IMR-90 (cell line): ENCODE data around the gene EGR2. TPM values are rescaled to one million over a fixed set of nuclear protein-coding genes. Genes with fewer than 3 reads are reported as not detected.

ENCODE experiments used
- ATAC-seq: fragments of 200-7000 bp; cut with Tn5 transposase; 2 replicates; pipeline ENCODE4 v1.9.1; 2020; ENCODE audit warnings: low read depth, mild to moderate bottlenecking, moderate library complexity
- BruUV-seq: library from RNA; stranded (reverse); fragments of 400-500 nt; replicated peaks from 2 replicates; lab custom pipeline; 2021; lab: Mats Ljungman, UMichigan
- CTCF ChIA-PET: fragments of 300-600 bp; formaldehyde crosslinking; extraction: SDS; loops from one replicate; lab custom pipeline; 2021; ENCODE audit warnings: antibody characterized with exemption; lab: Yijun Ruan, JAX
- POLR2A ChIA-PET: fragments of 300-600 bp; sonication (Branson Sonifier 250); formaldehyde crosslinking; loops from one replicate; lab custom pipeline; 2022; ENCODE audit warnings: antibody characterized with exemption; ENCODE audit not compliant: unreplicated experiment; lab: Charles Lee
- DNase-seq: peaks from one replicate; pipeline ENCODE4 v3.0.0; 2013
- H2AFZ ChIP-seq: replicated peaks from 2 replicates; pipeline ENCODE3; 2013; ENCODE audit warnings: low read length, mild to moderate bottlenecking; ENCODE audit not compliant: poor library complexity
- H2AK5ac ChIP-seq: 2 replicates; pipeline ENCODE4 v1.6.1; 2013; ENCODE audit warnings: low read depth, low read length, inconsistent platforms
- H2AK9ac ChIP-seq: replicated peaks from 2 replicates; pipeline ENCODE3; 2013; ENCODE audit warnings: mild to moderate bottlenecking, low read depth, low read length, moderate library complexity; ENCODE audit not compliant: poor library complexity
- H2BK120ac ChIP-seq: 2 replicates; pipeline ENCODE4 v1.6.1; 2013; ENCODE audit warnings: low read depth, low read length, inconsistent platforms
- H2BK15ac ChIP-seq: 3 replicates; pipeline ENCODE4 v1.6.1; 2013; ENCODE audit warnings: low read depth, low read length, inconsistent platforms
- H2BK20ac ChIP-seq: 2 replicates; pipeline ENCODE4 v1.6.1; 2013; ENCODE audit warnings: low read depth, mild to moderate bottlenecking, inconsistent platforms, low read length, moderate library complexity
- H2BK5ac ChIP-seq: 2 replicates; pipeline ENCODE4 v1.6.1; 2013; ENCODE audit warnings: mild to moderate bottlenecking, low read depth, low read length, inconsistent platforms; ENCODE audit not compliant: poor library complexity, severe bottlenecking
- H3K14ac ChIP-seq: replicated peaks from 2 replicates; pipeline ENCODE4 v1.6.1; 2013; ENCODE audit warnings: low read depth, low read length, inconsistent platforms
- H3K18ac ChIP-seq: 2 replicates; pipeline ENCODE4 v1.6.1; 2013; ENCODE audit warnings: low read depth, low read length, control low read depth
- H3K23ac ChIP-seq: 2 replicates; pipeline ENCODE4 v1.6.1; 2013; ENCODE audit warnings: low read depth, low read length, inconsistent platforms
- H3K27ac ChIP-seq: 2 replicates; pipeline ENCODE4 v1.5.1; 2013; ENCODE audit warnings: mild to moderate bottlenecking, control low read depth, low read length; ENCODE audit not compliant: insufficient read depth
- H3K27me3 ChIP-seq: 2 replicates; pipeline ENCODE4 v1.6.1; 2013; ENCODE audit warnings: low read length; ENCODE audit not compliant: control insufficient read depth, insufficient read depth
- H3K36me3 ChIP-seq: 2 replicates; pipeline ENCODE4 v1.6.1; 2013; ENCODE audit warnings: low read length, mixed read lengths; ENCODE audit not compliant: control insufficient read depth, insufficient read depth
- H3K4ac ChIP-seq: 2 replicates; pipeline ENCODE4 v1.6.1; 2013; ENCODE audit warnings: low read depth, low read length, inconsistent platforms
- H3K4me1 ChIP-seq: 2 replicates; pipeline ENCODE4 v1.6.1; 2013; ENCODE audit warnings: low read length, mixed read lengths; ENCODE audit not compliant: control insufficient read depth, insufficient read depth
- H3K4me2 ChIP-seq: 2 replicates; pipeline ENCODE4 v1.6.1; 2013; ENCODE audit warnings: low read depth, mild to moderate bottlenecking, control low read depth, low read length, moderate library complexity
- H3K4me3 ChIP-seq: 2 replicates; pipeline ENCODE4 v1.5.1; 2013; ENCODE audit warnings: low read depth, mild to moderate bottlenecking, control low read depth, low read length, moderate library complexity; ENCODE audit not compliant: insufficient read depth
- H3K56ac ChIP-seq: 2 replicates; pipeline ENCODE4 v1.6.1; 2013; ENCODE audit warnings: low read length, inconsistent platforms; ENCODE audit not compliant: insufficient read depth; ENCODE audit errors: extremely low read depth
- H3K79me1 ChIP-seq, 2 experiments: 2 replicates each; pipeline ENCODE4 v1.6.1; 2013; ENCODE audit warnings: low read length in 2 of 2, inconsistent platforms in 1 of 2, low read depth in 1 of 2
- H3K9ac ChIP-seq: 2 replicates; pipeline ENCODE4 v1.6.1; 2013; ENCODE audit warnings: low read depth, low read length, control low read depth
- H3K9me1 ChIP-seq: 2 replicates; pipeline ENCODE4 v1.6.1; 2013; ENCODE audit warnings: low read length, inconsistent platforms; ENCODE audit not compliant: insufficient read depth
- H3K9me3 ChIP-seq: 2 replicates; pipeline ENCODE4 v1.6.1; 2013; ENCODE audit warnings: low read length; ENCODE audit not compliant: control insufficient read depth, insufficient read depth
- H4K20me1 ChIP-seq: 2 replicates; pipeline ENCODE4 v1.6.1; 2013; ENCODE audit warnings: low read length, inconsistent platforms; ENCODE audit not compliant: insufficient read depth
- H4K5ac ChIP-seq: 2 replicates; pipeline ENCODE4 v1.6.1; 2013; ENCODE audit warnings: mild to moderate bottlenecking, low read depth, low read length, control low read depth
- H4K8ac ChIP-seq, 2 experiments: 2 replicates each; pipeline ENCODE4 v1.6.1; 2013; ENCODE audit warnings: low read depth in 2 of 2, low read length in 2 of 2, control low read depth in 1 of 2, inconsistent platforms in 1 of 2
- H4K91ac ChIP-seq: 2 replicates; pipeline ENCODE4 v1.6.1; 2013; ENCODE audit warnings: low read depth, low read length, inconsistent platforms; ENCODE audit not compliant: insufficient read depth
- CTCF ChIP-seq: conservative IDR thresholded peaks from 2 replicates; pipeline ENCODE4 v1.5.1; 2012; ENCODE audit warnings: mild to moderate bottlenecking, low read depth, low read length, improper control_type of control experiment
- MAFK ChIP-seq: IDR thresholded peaks from 2 replicates; pipeline ENCODE4 v1.6.1; 2012; ENCODE audit warnings: low read depth, low read length, improper control_type of control experiment
- RCOR1 ChIP-seq: IDR thresholded peaks from 2 replicates; pipeline ENCODE4 v1.6.1; 2012; ENCODE audit warnings: mild to moderate bottlenecking, low read length, improper control_type of control experiment; ENCODE audit not compliant: insufficient replicate concordance
- WGBS, 2 experiments: methylation state at CpG; one replicate each; pipeline versions ENCODE4 v1.1.5 to v1.1.7; 2013; ENCODE audit warnings: missing lambda C conversion rate in 2 of 2; ENCODE audit not compliant: insufficient read length in 1 of 2; ENCODE audit errors: extremely low coverage in 2 of 2; 5-methylcytosine and 5-hydroxymethylcytosine counted together
- dilution Hi-C: fragments of 300-500 bp; cut with HindIII; formaldehyde crosslinking; loops from one replicate; pipeline ENCODE4 v1.14.3; 2018; ENCODE audit warnings: low sequenced_read_pairs; ENCODE audit not compliant: unreplicated experiment
- in situ Hi-C: fragments of 300-500 bp; cut with MboI; formaldehyde crosslinking; loops from 3 replicates; pipeline ENCODE4 v1.14.3; 2019; ENCODE audit warnings: low sequenced_read_pairs, inconsistent platforms, mixed read lengths
- intact Hi-C: fragments of 100-400 bp; cut with micrococcal nuclease; formaldehyde crosslinking; loops from 2 replicates; pipeline ENCODE4 v1.10.0; 2022
- polyA plus RNA-seq, 3 experiments: library from polyadenylated mRNA; depleted of rRNA; stranded (reverse); fragments of >200 nt; gene quantifications; 2 replicates each; pipeline ENCODE4 v1.2.3, GENCODE V29; 2012; ENCODE audit warnings: low replicate concordance in 1 of 3
- total RNA-seq: library from RNA; depleted of rRNA; stranded (reverse); fragments of >200 nt; gene quantifications from 2 replicates; pipeline ENCODE4 v1.2.3, GENCODE V29; 2012

EGR2 gene
- total and polyA plus RNA-seq, 2 of the 4 experiments (the other 2 are of a cell fraction), result 0.36 to 1.2 TPM

GRCh38 chr10:62843600-62843999, 27.4 kb upstream of the EGR2 start:
- no peaks in the 10 kb centered on the region for H3K79me1 ChIP-seq
- H3K14ac ChIP-seq, result no peak overlapping the region
- H3K23ac ChIP-seq, result no peak overlapping the region
- H2BK15ac ChIP-seq, result no peak overlapping the region
- H3K18ac ChIP-seq, result no peak overlapping the region
- no peak overlapping the region for H2BK20ac ChIP-seq
- in situ Hi-C loops, result no loop called here
- H2AK5ac ChIP-seq, result no peak overlapping the region
- ChIA-PET CTCF (no interaction called here), POLR2A (no interaction called here)
- H3K4me3 ChIP-seq, result no peak overlapping the region
- no peaks in the 10 kb centered on the region for H4K20me1 ChIP-seq
- no peak for ATAC-seq
- TF ChIP-seq RCOR1 (no peak), CTCF (no peak), MAFK (no peak)
- no peak overlapping the region for H3K9ac ChIP-seq
- H3K27me3 ChIP-seq, result peaks cover 7% of the 10 kb centered on the region
- intact Hi-C loops, result no loop called here
- no peak overlapping the region for H3K4me2 ChIP-seq
- no peak overlapping the region for H2AFZ ChIP-seq
- no peak overlapping the region for H4K91ac ChIP-seq
- H3K9me1 ChIP-seq, result no peaks in the 10 kb centered on the region
- no peak overlapping the region for H3K56ac ChIP-seq
- H2AK9ac ChIP-seq, result no peak overlapping the region
- no peaks in the 10 kb centered on the region for H3K4me1 ChIP-seq
- no peak overlapping the region for H4K5ac ChIP-seq
- no peak overlapping the region for H3K27ac ChIP-seq
- dilution Hi-C loops, result no loop called here
- DNase-seq, result no peak
- no peaks in the 10 kb centered on the region for H3K36me3 ChIP-seq
- peaks cover 2% of the 10 kb centered on the region; the same call in 1 of the 2 replicates for H3K9me3 ChIP-seq
- no peak overlapping the region for H3K4ac ChIP-seq
- no peak overlapping the region for H2BK120ac ChIP-seq
- WGBS, 2 experiments, result 80% methylated on average over 1 of the region's 3 CpGs; no CpG with 5 or more reads in 1 of the 2 experiments
- H2BK5ac ChIP-seq, result no peak overlapping the region
- BruUV-seq, result no TSS peak
- H4K8ac ChIP-seq, result no peak overlapping the region
